Measurements from ENCODE around the gene CLCN5.

GRCh38 chrX:50002067-50002714 lies 79.8 kb downstream of the CLCN5 start:
- TF ChIP-seq POU6F1 (CRISPR knock-in tag; IDR thresholded peaks at IDR 0.05; ENCODE audit: borderline replicate concordance, low read depth) (no peak), PPARA (CRISPR knock-in tag; IDR thresholded peaks at IDR 0.05; ENCODE audit: borderline replicate concordance) (no peak), ZFP30 (CRISPR knock-in tag; IDR thresholded peaks at IDR 0.05) (no peak), GLIS3 (CRISPR knock-in tag; IDR thresholded peaks at IDR 0.05) (no peak)
- TF ChIP-seq, protein P1, sequence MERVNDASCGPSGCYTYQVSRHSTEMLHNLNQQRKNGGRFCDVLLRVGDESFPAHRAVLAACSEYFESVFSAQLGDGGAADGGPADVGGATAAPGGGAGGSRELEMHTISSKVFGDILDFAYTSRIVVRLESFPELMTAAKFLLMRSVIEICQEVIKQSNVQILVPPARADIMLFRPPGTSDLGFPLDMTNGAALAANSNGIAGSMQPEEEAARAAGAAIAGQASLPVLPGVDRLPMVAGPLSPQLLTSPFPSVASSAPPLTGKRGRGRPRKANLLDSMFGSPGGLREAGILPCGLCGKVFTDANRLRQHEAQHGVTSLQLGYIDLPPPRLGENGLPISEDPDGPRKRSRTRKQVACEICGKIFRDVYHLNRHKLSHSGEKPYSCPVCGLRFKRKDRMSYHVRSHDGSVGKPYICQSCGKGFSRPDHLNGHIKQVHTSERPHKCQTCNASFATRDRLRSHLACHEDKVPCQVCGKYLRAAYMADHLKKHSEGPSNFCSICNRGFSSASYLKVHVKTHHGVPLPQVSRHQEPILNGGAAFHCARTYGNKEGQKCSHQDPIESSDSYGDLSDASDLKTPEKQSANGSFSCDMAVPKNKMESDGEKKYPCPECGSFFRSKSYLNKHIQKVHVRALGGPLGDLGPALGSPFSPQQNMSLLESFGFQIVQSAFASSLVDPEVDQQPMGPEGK (CRISPR knock-in tag; IDR thresholded peaks at IDR 0.05; ENCODE audit: borderline replicate concordance): no peak
- TF ChIP-seq, protein P2, sequence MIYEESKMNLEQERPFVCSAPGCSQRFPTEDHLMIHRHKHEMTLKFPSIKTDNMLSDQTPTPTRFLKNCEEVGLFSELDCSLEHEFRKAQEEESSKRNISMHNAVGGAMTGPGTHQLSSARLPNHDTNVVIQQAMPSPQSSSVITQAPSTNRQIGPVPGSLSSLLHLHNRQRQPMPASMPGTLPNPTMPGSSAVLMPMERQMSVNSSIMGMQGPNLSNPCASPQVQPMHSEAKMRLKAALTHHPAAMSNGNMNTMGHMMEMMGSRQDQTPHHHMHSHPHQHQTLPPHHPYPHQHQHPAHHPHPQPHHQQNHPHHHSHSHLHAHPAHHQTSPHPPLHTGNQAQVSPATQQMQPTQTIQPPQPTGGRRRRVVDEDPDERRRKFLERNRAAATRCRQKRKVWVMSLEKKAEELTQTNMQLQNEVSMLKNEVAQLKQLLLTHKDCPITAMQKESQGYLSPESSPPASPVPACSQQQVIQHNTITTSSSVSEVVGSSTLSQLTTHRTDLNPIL (CRISPR knock-in tag; IDR thresholded peaks at IDR 0.05; ENCODE audit: low read depth): no peak

Data from SK-N-SH treated with all-trans-retinoic acid at 6 μM for 48 hours (cell line).